Stomach (tissue), 9 donors: ENCODE data around the gene IFNA1. TPM values are rescaled to one million over a fixed set of nuclear protein-coding genes. Genes with fewer than 3 reads are reported as not detected.

Experiments
- DNase-seq, 2 donors: peaks; one replicate each; pipeline versions ENCODE4 v3.0.0 to v3.0.0-alpha.2; 2013 to 2019
- H3K27ac ChIP-seq, 5 donors: fragments of 200-600 bp in 4 of 5; sonication (generic) in 4 of 5; one replicate each; pipeline ENCODE4 v1.5.1; 2013 to 2019; ENCODE audit warnings: mild to moderate bottlenecking in 1 of 5, moderate library complexity in 1 of 5
- H3K27me3 ChIP-seq, 3 donors: fragments of 200-600 bp; sonication (generic); one replicate each; pipeline ENCODE4 v1.5.1; 2017 to 2019; ENCODE audit warnings: mixed run types in 1 of 3
- H3K36me3 ChIP-seq, 4 donors: fragments of 200-600 bp; sonication (generic); 1 replicate in 3 of 4; 2 replicates in 1 of 4; pipeline ENCODE4 v1.5.1; 2016 to 2019
- H3K4me1 ChIP-seq, 4 donors: fragments of 200-600 bp; sonication (generic); one replicate each; pipeline ENCODE4 v1.5.1; 2016 to 2019
- H3K4me3 ChIP-seq, 4 donors: fragments of 200-600 bp; sonication (generic) in 3 of 4; one replicate each; pipeline ENCODE4 v1.5.1; 2016 to 2019; ENCODE audit warnings: mild to moderate bottlenecking in 1 of 4
- H3K9me3 ChIP-seq, 4 donors: fragments of 200-600 bp; sonication (generic); one replicate each; pipeline ENCODE4 v1.5.1; 2016 to 2019
- EP300 ChIP-seq: sonication (generic); formaldehyde crosslinking; IDR thresholded peaks from one replicate; pipeline ENCODE4 v1.6.1; 2017; ENCODE audit warnings: antibody characterized with exemption
- POLR2A ChIP-seq, 4 donors: fragments of 450-650 bp; IDR thresholded peaks; one replicate each; pipeline ENCODE4 v1.6.1; 2016; ENCODE audit warnings: antibody characterized with exemption in 4 of 4, control low read depth in 2 of 4, mild to moderate bottlenecking in 1 of 4, moderate library complexity in 1 of 4
- POLR2AphosphoS5 ChIP-seq, 3 donors: sonication (generic); formaldehyde crosslinking; IDR thresholded peaks; one replicate each; pipeline ENCODE4 v1.6.1; 2016; ENCODE audit warnings: antibody characterized with exemption in 3 of 3
- WGBS, 5 donors: extraction: QIAGEN DNeasy Blood & Tissue Kit in 3 of 5; methylation state at CpG; one replicate each; pipeline versions ENCODE4 v1.1.5 to v1.1.7; 2013 to 2018; 5-methylcytosine and 5-hydroxymethylcytosine counted together
- intact Hi-C: fragments of 100-400 bp; cut with DNase I; formaldehyde crosslinking; loops from one replicate; pipeline ENCODE4 v1.15.1; 2023; ENCODE audit warnings: low total_unique reads
- polyA plus RNA-seq, 3 donors: library from polyadenylated mRNA; stranded (reverse); fragments of 200-250 nt; gene quantifications; one replicate each; pipeline ENCODE4 v1.2.3, GENCODE V29; 2013
- total RNA-seq, 5 donors: library from RNA; depleted of rRNA; stranded (reverse); fragments of >200 nt; gene quantifications; one replicate each; pipeline versions ENCODE4 v1.1.0 to v1.2.3, GENCODE V29; 2014 to 2016
- TF ChIP-seq, protein P1 (sequence below), 7 experiments: fragments of 450-650 bp in 4 of 7; fragments of 200-600 bp in 3 of 7; sonication (generic) in 3 of 7; IDR thresholded peaks; one replicate each; pipeline ENCODE4 v1.5.1; 2016 to 2019; ENCODE audit warnings: antibody characterized with exemption in 7 of 7, control low read depth in 2 of 7, mild to moderate bottlenecking in 1 of 7
- donor health status: healthy with polysubstance abuse.
- donor health status: Bipolar disorder and iron deficiency.
- donor health status: healthy.

The IFNA1 gene
- total and polyA plus RNA-seq, 8 donors = not detected

- intact Hi-C loops = no loop called here
- TF ChIP-seq EP300 (no peak), POLR2A (IDR thresholded peaks at IDR 0.05) (no peak), POLR2AphosphoS5 (IDR thresholded peaks at IDR 0.05) (no peak)
- TF ChIP-seq, protein P1, sequence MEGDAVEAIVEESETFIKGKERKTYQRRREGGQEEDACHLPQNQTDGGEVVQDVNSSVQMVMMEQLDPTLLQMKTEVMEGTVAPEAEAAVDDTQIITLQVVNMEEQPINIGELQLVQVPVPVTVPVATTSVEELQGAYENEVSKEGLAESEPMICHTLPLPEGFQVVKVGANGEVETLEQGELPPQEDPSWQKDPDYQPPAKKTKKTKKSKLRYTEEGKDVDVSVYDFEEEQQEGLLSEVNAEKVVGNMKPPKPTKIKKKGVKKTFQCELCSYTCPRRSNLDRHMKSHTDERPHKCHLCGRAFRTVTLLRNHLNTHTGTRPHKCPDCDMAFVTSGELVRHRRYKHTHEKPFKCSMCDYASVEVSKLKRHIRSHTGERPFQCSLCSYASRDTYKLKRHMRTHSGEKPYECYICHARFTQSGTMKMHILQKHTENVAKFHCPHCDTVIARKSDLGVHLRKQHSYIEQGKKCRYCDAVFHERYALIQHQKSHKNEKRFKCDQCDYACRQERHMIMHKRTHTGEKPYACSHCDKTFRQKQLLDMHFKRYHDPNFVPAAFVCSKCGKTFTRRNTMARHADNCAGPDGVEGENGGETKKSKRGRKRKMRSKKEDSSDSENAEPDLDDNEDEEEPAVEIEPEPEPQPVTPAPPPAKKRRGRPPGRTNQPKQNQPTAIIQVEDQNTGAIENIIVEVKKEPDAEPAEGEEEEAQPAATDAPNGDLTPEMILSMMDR (IDR thresholded peaks at IDR 0.05) = no peak
- H3K4me1 ChIP-seq = no peaks in the 10 kb centered on the region
- peaks cover 0 to 6% (median 0%) of the 10 kb centered on the region in 3 donors for H3K27me3 ChIP-seq
- no peak overlapping the region for H3K27ac ChIP-seq
- no peaks in the 10 kb centered on the region for H3K36me3 ChIP-seq
- no peaks in the 10 kb centered on the region for H3K9me3 ChIP-seq
- no peak overlapping the region for H3K4me3 ChIP-seq
- no peak for DNase-seq
These were observed 28.1 kb upstream of the IFNA1 start for GRCh38 chr9:21412107-21412506.

DNA sequence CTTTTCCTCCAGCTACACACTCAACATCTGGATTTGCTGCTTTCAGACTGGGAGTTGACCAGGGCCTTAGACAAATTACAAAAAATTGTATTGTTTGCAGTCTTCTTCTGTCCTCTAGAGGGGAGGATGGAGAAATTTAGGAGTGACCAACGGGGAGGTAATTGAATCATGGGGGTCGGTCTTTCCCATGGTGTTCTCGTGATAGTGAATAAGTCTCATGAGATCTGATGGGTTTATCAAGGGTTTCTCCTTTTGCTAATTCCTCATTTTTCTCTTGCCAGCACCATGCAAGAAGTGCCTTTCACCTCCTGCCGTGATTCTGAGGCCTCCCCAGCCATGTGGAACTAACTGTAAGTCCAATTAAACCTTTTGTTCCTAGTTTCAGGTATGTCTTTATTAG, 27.1 kb upstream of the IFNA1 start:
- TF ChIP-seq, protein P1 (IDR thresholded peaks at IDR 0.05) = no peak
- TF ChIP-seq EP300 (no peak), POLR2A (IDR thresholded peaks at IDR 0.05) (no peak), POLR2AphosphoS5 (IDR thresholded peaks at IDR 0.05) (no peak)
- H3K27me3 ChIP-seq = peaks cover 0 to 6% (median 0%) of the 10 kb centered on the region in 3 donors
- H3K27ac ChIP-seq = no peak overlapping the region
- H3K36me3 ChIP-seq = no peaks in the 10 kb centered on the region
- H3K4me1 ChIP-seq = no peaks in the 10 kb centered on the region
- intact Hi-C loops = no loop called here
- no peaks in the 10 kb centered on the region for H3K9me3 ChIP-seq
- H3K4me3 ChIP-seq = no peak overlapping the region
- DNase-seq = no peak
- 74 to 94% (median 89%) methylated on average over 4 of the region's 4 CpGs for WGBS, 5 donors

- Histone ChIP-seq H3K27ac (no peak overlapping the region), H3K27me3 (peaks cover 0 to 6% (median 0%) of the 10 kb centered on the region in 3 donors), H3K36me3 (no peaks in the 10 kb centered on the region), H3K4me1 (no peaks in the 10 kb centered on the region), H3K4me3 (no peak overlapping the region), H3K9me3 (no peaks in the 10 kb centered on the region)
- TF ChIP-seq EP300 = no peak
- TF ChIP-seq, protein P1 (IDR thresholded peaks at IDR 0.05) = no peak
- no peak for TF ChIP-seq POLR2AphosphoS5 (IDR thresholded peaks at IDR 0.05)
- TF ChIP-seq POLR2A (IDR thresholded peaks at IDR 0.05) = no peak
- intact Hi-C loops = no loop called here
- DNase-seq = no peak
- 61 to 81% (median 68%) methylated on average over 5 of the region's 5 CpGs for WGBS, 5 donors
These were observed 26.6 kb upstream of the IFNA1 start for GRCh38 chr9:21413624-21414023.

DNA sequence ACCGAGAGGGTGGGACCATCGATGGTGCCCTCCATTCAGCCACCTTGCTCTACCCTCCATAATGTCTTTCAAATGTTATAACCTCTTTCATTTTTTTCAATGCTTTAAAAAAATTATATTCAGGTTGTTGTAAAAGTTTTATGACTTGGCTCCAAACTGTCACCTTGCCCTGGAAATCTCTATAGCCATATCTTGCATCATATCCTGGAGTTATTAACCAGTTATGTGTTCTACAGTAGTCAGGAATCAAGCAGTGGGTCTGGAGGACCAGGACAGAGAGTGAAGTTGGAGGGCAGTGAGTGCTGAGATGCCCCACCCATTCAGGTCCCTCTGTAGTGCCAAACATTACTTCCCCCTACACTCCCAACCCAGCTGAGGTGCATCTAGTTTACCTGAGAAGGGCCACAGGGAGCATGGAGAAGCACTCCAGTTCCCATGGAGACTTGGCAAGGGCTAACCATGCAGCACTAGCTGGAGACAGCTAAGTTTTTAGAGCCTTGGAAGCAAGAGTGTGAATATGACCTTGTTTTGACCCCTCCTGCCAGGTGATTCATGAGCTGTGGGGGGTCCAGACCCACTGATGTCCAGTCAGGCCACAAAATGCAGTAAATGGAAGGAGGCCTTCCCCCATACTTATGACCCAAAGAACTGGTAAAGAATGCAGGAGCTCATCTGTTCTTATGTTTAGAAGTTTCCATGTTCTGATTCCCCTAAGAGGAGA, 25.9 kb upstream of the IFNA1 start:
- WGBS, 5 donors = 93 to 97% (median 95%) methylated on average over 2 of the region's 2 CpGs
- no peaks in the 10 kb centered on the region for H3K9me3 ChIP-seq
- no peak overlapping the region for H3K27ac ChIP-seq
- H3K4me1 ChIP-seq = no peaks in the 10 kb centered on the region
- DNase-seq = no peak
- no peak overlapping the region for H3K4me3 ChIP-seq
- TF ChIP-seq EP300 = no peak
- TF ChIP-seq, protein P1 (IDR thresholded peaks at IDR 0.05) = no peak
- TF ChIP-seq POLR2A (IDR thresholded peaks at IDR 0.05) = no peak
- TF ChIP-seq POLR2AphosphoS5 (IDR thresholded peaks at IDR 0.05) = no peak
- H3K36me3 ChIP-seq = no peaks in the 10 kb centered on the region
- intact Hi-C loops = no loop called here
- peaks cover 0 to 6% (median 0%) of the 10 kb centered on the region in 3 donors for H3K27me3 ChIP-seq
